OCI-LY7 (cell line): ENCODE measurements around the gene MTRF1L. TPM values are rescaled to one million over a fixed set of nuclear protein-coding genes. Genes with fewer than 3 reads are reported as not detected.

Experiments
- BruUV-seq: library from RNA; stranded (reverse); fragments of 400-500 nt; replicated peaks from 2 replicates; lab custom pipeline; 2021; lab: Mats Ljungman, UMichigan
- CTCF ChIA-PET: fragments of 300-600 bp; sonication (Branson Sonifier 250); formaldehyde crosslinking; loops from one replicate; lab custom pipeline; 2022; ENCODE audit warnings: antibody characterized with exemption; ENCODE audit not compliant: unreplicated experiment; lab: Charles Lee
- POLR2A ChIA-PET: fragments of 300-600 bp; sonication (Branson Sonifier 250); formaldehyde crosslinking; loops from one replicate; lab custom pipeline; 2022; ENCODE audit warnings: antibody characterized with exemption; lab: Charles Lee
- DNase-seq: peaks from one replicate; pipeline ENCODE4 v3.0.0-alpha.2; 2015; ENCODE audit warnings: low spot score
- H2AFZ ChIP-seq: fragments of 200-600 bp; sonication (generic), shearing (Covaris generic); 2 replicates; pipeline ENCODE4 v1.6.1; 2014; ENCODE audit warnings: mild to moderate bottlenecking, antibody characterized with exemption, low read length, moderate library complexity
- H3K27ac ChIP-seq: fragments of 200-600 bp; sonication (generic); 2 replicates; pipeline ENCODE4 v1.5.1; 2014; ENCODE audit warnings: mixed run types, low read depth, mild to moderate bottlenecking, moderate library complexity, low read length, inconsistent platforms; ENCODE audit not compliant: poor library complexity, severe bottlenecking
- H3K36me3 ChIP-seq: fragments of 200-600 bp; sonication (generic); 2 replicates; pipeline ENCODE4 v1.6.1; 2014; ENCODE audit warnings: mild to moderate bottlenecking, antibody characterized with exemption, low read length, moderate library complexity, mixed read lengths; ENCODE audit not compliant: insufficient read depth
- H3K4me1 ChIP-seq: fragments of 200-600 bp; sonication (generic); 2 replicates; pipeline ENCODE4 v1.5.1; 2014; ENCODE audit warnings: mild to moderate bottlenecking, low read length; ENCODE audit not compliant: insufficient read depth, poor library complexity, severe bottlenecking
- H3K4me2 ChIP-seq: fragments of 200-600 bp; sonication (generic); 2 replicates; pipeline ENCODE4 v1.6.1; 2014; ENCODE audit warnings: mild to moderate bottlenecking, low read length
- H3K4me3 ChIP-seq: fragments of 200-600 bp; sonication (generic); 2 replicates; pipeline ENCODE4 v1.5.1; 2014; ENCODE audit warnings: mild to moderate bottlenecking, low read depth, low read length; ENCODE audit not compliant: poor library complexity, severe bottlenecking
- H3K79me2 ChIP-seq: fragments of 200-600 bp; sonication (generic); 2 replicates; pipeline ENCODE4 v1.6.1; 2016; ENCODE audit warnings: low read depth, mild to moderate bottlenecking, low read length, moderate library complexity, mixed read lengths; ENCODE audit not compliant: insufficient read depth
- H3K9me2 ChIP-seq: fragments of 200-600 bp; sonication (generic); 2 replicates; pipeline ENCODE4 v1.6.1; 2016; ENCODE audit warnings: mild to moderate bottlenecking, low read length, mixed read lengths; ENCODE audit not compliant: insufficient read depth
- H3K9me3 ChIP-seq: fragments of 200-600 bp; sonication (generic); 2 replicates; pipeline ENCODE4 v1.6.1; 2014; ENCODE audit warnings: mild to moderate bottlenecking, mixed run types, low read length, mixed read lengths
- H4K20me1 ChIP-seq: fragments of 200-600 bp; sonication (generic); 2 replicates; pipeline ENCODE4 v1.6.1; 2014; ENCODE audit warnings: mild to moderate bottlenecking, antibody characterized with exemption, low read length, moderate library complexity, mixed read lengths; ENCODE audit not compliant: insufficient read depth
- EZH2phosphoT487 ChIP-seq: fragments of 200-600 bp; sonication (generic); IDR thresholded peaks from 2 replicates; pipeline ENCODE4 v1.6.1; 2018; ENCODE audit warnings: low read depth, borderline replicate concordance, mild to moderate bottlenecking, mixed run types, antibody characterized with exemption, low read length, moderate library complexity, mixed read lengths
- intact Hi-C: fragments of 100-400 bp; cut with micrococcal nuclease; formaldehyde crosslinking; loops from one replicate; pipeline ENCODE4 v1.10.0; 2022; ENCODE audit not compliant: unreplicated experiment
- total RNA-seq, 2 experiments: library from RNA; depleted of rRNA in 1 of 2; stranded (reverse); fragments of >200 nt in 1 of 2; shearing (Covaris generic) in 1 of 2; gene quantifications; 2 replicates each; pipeline ENCODE4 v1.2.3, GENCODE V29; 2014 to 2022
- TF ChIP-seq, protein P1 (sequence below): fragments of 200-600 bp; sonication (generic); conservative IDR thresholded peaks from 2 replicates; pipeline ENCODE4 v1.5.1; 2014; ENCODE audit warnings: mild to moderate bottlenecking, antibody characterized with exemption, low read length, moderate library complexity, mixed read lengths

MTRF1L gene
- total RNA-seq, 2 experiments from 2014 or later = 11.0 to 19.2 TPM

DNA sequence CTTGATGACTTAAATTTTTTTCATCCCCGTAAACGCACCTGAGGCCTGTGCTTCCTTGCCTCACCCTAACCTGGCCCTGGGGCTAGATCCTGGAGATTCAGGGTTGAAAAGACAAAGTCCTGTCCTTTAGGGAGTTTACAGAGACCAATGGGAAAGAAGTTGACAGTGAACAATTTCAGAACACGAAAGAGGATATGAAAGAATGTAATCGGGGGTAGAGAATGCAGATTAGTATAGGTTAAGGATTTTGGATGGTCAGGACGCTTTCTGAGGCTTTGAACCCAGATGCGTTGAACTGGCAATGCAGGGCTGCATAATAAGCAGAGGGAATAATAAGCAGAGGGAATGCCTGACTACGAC is 18.0 kb downstream of the MTRF1L start:
- ChIA-PET CTCF (no interaction called here), POLR2A (interaction anchor here (0.6 to 3.5 kb wide), 8 partner anchors 11 to 799 kb away, joined by 3 to 40 read pairs (median 4); partner anchors contain the start of gene MTRF1L)
- peak overlapping the region; percentile 98 for H3K4me3 ChIP-seq
- TF ChIP-seq EZH2phosphoT487 = no peak
- TF ChIP-seq, protein P1, sequence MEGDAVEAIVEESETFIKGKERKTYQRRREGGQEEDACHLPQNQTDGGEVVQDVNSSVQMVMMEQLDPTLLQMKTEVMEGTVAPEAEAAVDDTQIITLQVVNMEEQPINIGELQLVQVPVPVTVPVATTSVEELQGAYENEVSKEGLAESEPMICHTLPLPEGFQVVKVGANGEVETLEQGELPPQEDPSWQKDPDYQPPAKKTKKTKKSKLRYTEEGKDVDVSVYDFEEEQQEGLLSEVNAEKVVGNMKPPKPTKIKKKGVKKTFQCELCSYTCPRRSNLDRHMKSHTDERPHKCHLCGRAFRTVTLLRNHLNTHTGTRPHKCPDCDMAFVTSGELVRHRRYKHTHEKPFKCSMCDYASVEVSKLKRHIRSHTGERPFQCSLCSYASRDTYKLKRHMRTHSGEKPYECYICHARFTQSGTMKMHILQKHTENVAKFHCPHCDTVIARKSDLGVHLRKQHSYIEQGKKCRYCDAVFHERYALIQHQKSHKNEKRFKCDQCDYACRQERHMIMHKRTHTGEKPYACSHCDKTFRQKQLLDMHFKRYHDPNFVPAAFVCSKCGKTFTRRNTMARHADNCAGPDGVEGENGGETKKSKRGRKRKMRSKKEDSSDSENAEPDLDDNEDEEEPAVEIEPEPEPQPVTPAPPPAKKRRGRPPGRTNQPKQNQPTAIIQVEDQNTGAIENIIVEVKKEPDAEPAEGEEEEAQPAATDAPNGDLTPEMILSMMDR = no peak
- H3K4me1 ChIP-seq = peaks cover 29% of the 10 kb centered on the region
- BruUV-seq = no TSS peak
- H3K27ac ChIP-seq = peak overlapping the region; percentile 87
- H3K9me2 ChIP-seq = no peaks in the 10 kb centered on the region
- peak overlapping the region; percentile 84 for H3K4me2 ChIP-seq
- H3K36me3 ChIP-seq = peaks cover 52% of the 10 kb centered on the region
- H3K79me2 ChIP-seq = peaks cover 70% of the 10 kb centered on the region
- H2AFZ ChIP-seq = no peak overlapping the region; the same call in 1 of the 2 replicates
- intact Hi-C loops = loop anchor here (5.0 kb wide), 3 partner anchors 802 to 1592 kb away; partner anchors contain the start of genes RMND1 and ZBTB2
- peak; percentile 57 for DNase-seq
- H4K20me1 ChIP-seq = peaks cover 20% of the 10 kb centered on the region
- H3K9me3 ChIP-seq = 0 out of 2 replicates have a peak, but pooled peaks cover 4% of the 10 kb centered on the region

DNA sequence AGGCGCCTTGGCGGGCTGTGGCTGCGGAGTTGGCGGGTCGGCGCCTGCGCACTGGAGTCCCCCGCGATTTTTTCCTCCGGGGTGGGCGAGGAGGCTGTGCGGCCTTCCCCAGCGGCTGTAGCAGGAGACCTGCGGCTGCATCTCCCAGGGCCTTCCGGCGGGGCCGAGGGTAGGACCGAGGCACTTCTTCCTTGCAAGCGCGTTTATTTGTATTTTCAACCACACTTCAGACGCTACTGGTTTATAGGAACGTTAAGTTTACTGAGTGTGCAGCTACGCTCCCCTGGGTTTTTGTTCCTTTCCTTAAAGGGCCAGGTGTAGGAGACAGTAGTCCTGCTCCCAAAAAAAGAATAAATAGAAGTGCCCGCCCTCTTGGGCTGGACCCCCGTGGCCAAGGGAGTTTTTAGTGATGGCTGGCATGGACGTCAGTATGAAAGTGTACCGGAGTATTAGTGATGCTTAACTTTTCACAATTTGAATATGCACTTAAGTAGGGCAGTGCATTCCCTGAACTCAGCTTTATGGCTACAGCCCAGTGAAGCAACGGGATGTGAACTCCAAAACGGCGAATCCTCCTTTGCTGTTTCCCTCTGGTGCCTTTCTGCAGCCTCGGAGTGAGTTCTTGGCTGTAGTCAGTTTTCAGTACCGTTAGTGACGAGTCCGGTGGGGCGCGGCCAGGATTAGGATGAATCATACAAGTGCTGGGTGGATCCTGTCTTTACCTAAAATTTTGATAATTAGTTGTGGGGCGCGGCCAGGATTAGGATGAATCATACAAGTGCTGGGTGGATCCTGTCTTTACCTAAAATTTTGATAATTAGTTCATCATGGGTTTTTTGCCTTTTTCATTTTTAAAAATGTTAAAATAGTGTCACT is 18.6 kb downstream of the MTRF1L start:
- CTCF ChIA-PET = no interaction called here
- BruUV-seq = TSS peak; percentile 81
- peak; percentile 72 for DNase-seq

More for the DNA sequence above, 18.6 kb downstream of the MTRF1L start:
- peak overlapping the region; percentile 98 for H3K4me3 ChIP-seq
- peak overlapping the region; percentile 87 for H3K27ac ChIP-seq
- peak overlapping the region; percentile 32; the same call in 1 of the 2 replicates for H2AFZ ChIP-seq
- H3K9me2 ChIP-seq = no peaks in the 10 kb centered on the region
- POLR2A ChIA-PET = interaction anchor here (0.9 to 3.5 kb wide), 6 partner anchors 11 to 302 kb away, joined by 3 to 40 read pairs (median 4); partner anchors contain the start of gene MTRF1L
- peaks cover 76% of the 10 kb centered on the region for H3K79me2 ChIP-seq
- peaks cover 35% of the 10 kb centered on the region for H3K4me1 ChIP-seq
- peak overlapping the region; percentile 84 for H3K4me2 ChIP-seq
- peaks cover 25% of the 10 kb centered on the region for H4K20me1 ChIP-seq
- intact Hi-C loops = loop anchor here (2.0 to 5.0 kb wide), 6 partner anchors 19 to 1592 kb away; partner anchors contain the start of genes MTRF1L, RMND1 and ZBTB2
- peaks cover 58% of the 10 kb centered on the region for H3K36me3 ChIP-seq
- TF ChIP-seq, protein P1 = no peak
- TF ChIP-seq EZH2phosphoT487 = no peak
- H3K9me3 ChIP-seq = 0 out of 2 replicates have a peak, but pooled peaks cover 4% of the 10 kb centered on the region
